Subcutaneous adipose tissue (tissue), 4 donors: Measurements from ENCODE around the gene RNF43. TPM values are rescaled to one million over a fixed set of nuclear protein-coding genes. Genes with fewer than 3 reads are reported as not detected.

ENCODE experiments used
- CTCF ChIP-seq: fragments of 450-650 bp; IDR thresholded peaks from one replicate; pipeline ENCODE4 v1.5.1; 2016; ENCODE audit warnings: low read depth, mild to moderate bottlenecking, control low read depth, antibody characterized with exemption, moderate library complexity
- total RNA-seq, 4 donors: library from RNA; depleted of rRNA; stranded (reverse); fragments of >200 nt; gene quantifications; one replicate each; pipeline ENCODE4 v1.1.0, GENCODE V29; 2016

Gene RNF43
- not detected for total RNA-seq

DNA sequence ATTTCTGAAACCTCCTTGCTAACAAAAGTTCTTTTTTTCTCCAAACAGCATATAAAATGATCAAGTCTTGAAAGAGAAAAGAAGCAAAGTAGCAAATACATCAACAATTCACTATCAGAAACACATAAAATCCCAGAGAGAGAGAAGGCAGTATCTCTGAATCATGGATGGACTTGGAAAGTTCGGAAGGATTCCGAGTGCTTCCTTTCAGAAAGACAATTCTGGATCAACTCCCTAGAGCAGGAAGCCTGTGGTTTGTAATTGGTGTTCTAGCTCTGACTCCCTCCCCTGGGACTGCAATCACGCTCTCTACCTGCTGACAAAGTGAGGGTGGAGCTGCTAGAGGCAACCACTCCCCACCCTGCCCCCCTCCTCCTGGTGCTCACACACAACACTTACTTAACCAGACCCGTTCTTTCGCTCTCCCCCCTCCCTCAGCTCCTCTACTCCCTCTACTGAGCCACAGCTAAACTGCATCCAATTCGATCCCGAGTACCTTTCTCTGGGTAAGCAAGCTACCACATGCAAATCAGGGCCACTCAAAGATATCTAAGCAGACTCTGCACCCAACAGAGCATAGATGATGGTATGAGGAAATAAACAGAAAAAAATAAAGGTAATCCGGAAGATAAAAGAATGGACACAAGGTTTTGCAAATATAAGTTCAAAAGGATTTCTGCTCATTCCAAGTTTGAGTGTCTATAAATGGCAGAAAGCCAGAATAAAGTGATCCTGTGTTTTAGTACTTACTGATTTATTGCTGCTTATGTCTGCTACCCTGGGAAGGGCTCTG, at the start of gene RNF43:
RNF43 (minus strand) TSS at position 235 of the 793 bp plus-strand sequence. CDS start 1,957 bp downstream, outside the sequence.
- no peak for TF ChIP-seq CTCF

GRCh38 chr17:58455491-58455890, 38.2 kb upstream of the RNF43 start:
- TF ChIP-seq CTCF, result no peak

DNA sequence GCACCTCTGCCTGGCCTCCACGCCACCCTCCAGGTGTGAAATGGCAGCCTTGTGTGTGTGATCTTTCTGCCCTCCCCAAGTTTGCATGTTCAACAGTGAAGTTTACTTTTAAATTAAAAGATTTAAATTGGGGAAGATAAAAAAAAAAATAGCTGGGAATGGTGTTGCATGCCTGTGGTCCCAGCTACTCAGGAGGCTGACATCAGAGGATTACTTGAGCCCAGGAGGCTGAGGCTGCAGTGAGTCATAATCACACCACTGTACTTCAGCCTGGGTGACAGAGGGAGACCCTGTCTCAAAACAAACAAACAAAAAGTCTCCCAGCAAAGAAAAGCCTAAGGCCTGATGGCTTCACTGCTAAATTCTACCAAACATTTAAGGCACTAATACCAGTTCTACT, 35.4 kb upstream of the RNF43 start:
- TF ChIP-seq CTCF, result no peak

DNA sequence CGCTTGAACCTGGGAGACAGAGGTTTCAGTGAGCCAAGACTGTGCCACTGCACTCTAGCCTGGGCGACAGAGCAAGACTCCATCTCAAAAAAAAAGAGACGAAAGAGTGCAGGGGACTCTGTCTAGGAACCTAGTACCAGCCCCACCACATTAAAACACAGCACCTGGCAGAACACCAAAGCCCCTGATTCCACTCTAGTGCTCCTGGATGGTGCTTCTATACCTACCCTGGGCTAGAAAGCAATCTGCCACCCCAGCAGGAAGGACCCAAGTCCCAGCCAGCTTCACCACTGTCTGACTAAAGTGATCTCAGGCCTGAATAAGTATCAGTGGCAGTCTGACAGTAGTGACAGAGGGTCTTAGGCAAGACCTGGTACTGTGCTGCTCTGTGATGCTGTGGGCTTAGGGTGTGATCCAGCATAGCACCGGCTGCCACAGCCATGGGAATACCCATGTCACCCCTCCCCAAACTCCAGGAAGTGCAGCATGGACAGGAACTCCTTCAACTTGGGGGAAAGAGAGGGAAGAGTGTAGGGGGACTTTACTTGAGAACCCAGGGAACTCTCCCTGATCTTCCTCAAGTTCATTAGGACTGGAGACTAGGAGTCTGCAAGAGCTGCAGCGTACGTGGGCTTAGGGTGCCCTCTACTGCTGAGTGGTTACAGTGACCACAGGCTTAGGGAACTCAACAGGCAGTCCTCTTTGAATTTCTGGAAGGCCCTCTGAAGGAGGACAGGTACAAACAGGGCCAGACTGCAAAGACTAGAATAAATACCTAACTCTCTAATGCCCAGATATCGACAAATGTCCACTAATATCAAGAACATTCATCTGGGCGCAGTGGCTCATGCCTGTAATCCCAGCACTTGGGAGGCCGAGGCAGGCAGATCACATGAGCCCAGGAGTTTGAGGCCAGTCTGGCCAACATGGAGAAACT, 30.0 kb upstream of the RNF43 start:
- no peak for TF ChIP-seq CTCF

DNA sequence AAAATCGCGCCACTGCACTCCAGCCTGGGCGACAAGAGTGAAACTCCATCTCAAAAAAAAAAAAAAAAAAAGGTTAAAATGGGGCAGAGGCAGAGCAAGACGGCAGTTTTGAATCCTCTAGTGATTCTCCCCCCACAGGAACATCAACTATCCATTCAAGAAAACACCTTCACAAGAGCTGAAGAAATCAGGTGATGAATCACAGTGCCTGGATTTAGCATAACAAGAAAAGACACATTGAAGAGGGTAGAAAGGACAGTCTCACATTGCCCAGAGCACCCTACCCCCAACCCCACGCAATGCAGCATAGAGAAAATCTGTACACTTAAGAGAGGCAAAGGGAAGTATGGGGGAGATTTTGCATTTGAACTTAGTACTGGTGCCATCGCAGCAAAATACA, 28.8 kb upstream of the RNF43 start:
- no peak for TF ChIP-seq CTCF

GRCh38 chr17:58436805-58437239, 19.5 kb upstream of the RNF43 start:
- no peak for TF ChIP-seq CTCF

- no peak for TF ChIP-seq CTCF
Observed at GRCh38 chr17:58436245-58436644, 18.9 kb upstream of the RNF43 start.
